IPS-18a (cell line): ENCODE data around the gene SH2D7.
A peak's percentile ranks its signal among the peaks of the same experiment; 100 is the strongest.

ENCODE experiments used
- H3K27ac ChIP-seq: one replicate; pipeline ENCODE4 v1.5.1; 2013; ENCODE audit warnings: low read length
- H3K27me3 ChIP-seq: one replicate; pipeline ENCODE4 v1.6.1; 2013; ENCODE audit warnings: mild to moderate bottlenecking, low read length; ENCODE audit not compliant: control insufficient read depth, insufficient read depth
- H3K36me3 ChIP-seq: one replicate; pipeline ENCODE4 v1.6.1; 2013; ENCODE audit warnings: low read depth, low read length; ENCODE audit not compliant: control insufficient read depth
- H3K4me1 ChIP-seq: one replicate; pipeline ENCODE4 v1.6.1; 2013; ENCODE audit warnings: low read depth, low read length; ENCODE audit not compliant: control insufficient read depth
- H3K4me3 ChIP-seq: one replicate; pipeline ENCODE4 v1.5.1; 2013; ENCODE audit warnings: low read length
- H3K9ac ChIP-seq: one replicate; pipeline ENCODE4 v1.6.1; 2013; ENCODE audit warnings: mild to moderate bottlenecking, low read length, moderate library complexity
- H3K9me3 ChIP-seq: one replicate; pipeline ENCODE4 v1.6.1; 2013; ENCODE audit warnings: low read depth, low read length; ENCODE audit not compliant: control insufficient read depth

The SH2D7 gene

GRCh38 chr15:78063970-78064385, 28.4 kb upstream of the SH2D7 start:
- Histone ChIP-seq H3K9ac (no peak overlapping the region), H3K36me3 (no peaks in the 10 kb centered on the region), H3K4me1 (peaks cover 42% of the 10 kb centered on the region), H3K27me3 (no peaks in the 10 kb centered on the region), H3K4me3 (no peak overlapping the region), H3K9me3 (no peaks in the 10 kb centered on the region), H3K27ac (no peak overlapping the region)

- no peak overlapping the region for H3K9ac ChIP-seq
- H3K9me3 ChIP-seq, result no peaks in the 10 kb centered on the region
- peaks cover 47% of the 10 kb centered on the region for H3K4me1 ChIP-seq
- H3K36me3 ChIP-seq, result no peaks in the 10 kb centered on the region
- no peak overlapping the region for H3K27ac ChIP-seq
- no peak overlapping the region for H3K4me3 ChIP-seq
- no peaks in the 10 kb centered on the region for H3K27me3 ChIP-seq
Measured at GRCh38 chr15:78064544-78064943, 27.8 kb upstream of the SH2D7 start.

GRCh38 chr15:78065284-78065872, 27.0 kb upstream of the SH2D7 start:
- Histone ChIP-seq H3K4me3 (no peak overlapping the region), H3K36me3 (no peaks in the 10 kb centered on the region), H3K9ac (no peak overlapping the region), H3K9me3 (no peaks in the 10 kb centered on the region), H3K27ac (no peak overlapping the region), H3K4me1 (peaks cover 53% of the 10 kb centered on the region), H3K27me3 (no peaks in the 10 kb centered on the region)

- H3K4me3 ChIP-seq, result peak overlapping the region; percentile 16
- H3K27me3 ChIP-seq, result no peaks in the 10 kb centered on the region
- H3K36me3 ChIP-seq, result no peaks in the 10 kb centered on the region
- H3K9me3 ChIP-seq, result no peaks in the 10 kb centered on the region
- peaks cover 53% of the 10 kb centered on the region for H3K4me1 ChIP-seq
- no peak overlapping the region for H3K27ac ChIP-seq
- no peak overlapping the region for H3K9ac ChIP-seq
Measured at GRCh38 chr15:78065973-78066946, 26.1 kb upstream of the SH2D7 start.

- Histone ChIP-seq H3K4me3 (no peak overlapping the region), H3K27me3 (no peaks in the 10 kb centered on the region), H3K9ac (no peak overlapping the region), H3K9me3 (no peaks in the 10 kb centered on the region), H3K4me1 (peaks cover 54% of the 10 kb centered on the region), H3K27ac (no peak overlapping the region), H3K36me3 (no peaks in the 10 kb centered on the region)
Measured at GRCh38 chr15:78067328-78068228, 24.8 kb upstream of the SH2D7 start.

- Histone ChIP-seq H3K27ac (no peak overlapping the region), H3K4me3 (no peak overlapping the region), H3K36me3 (no peaks in the 10 kb centered on the region), H3K27me3 (no peaks in the 10 kb centered on the region), H3K9me3 (no peaks in the 10 kb centered on the region), H3K9ac (no peak overlapping the region), H3K4me1 (peaks cover 54% of the 10 kb centered on the region)
Measured at GRCh38 chr15:78069052-78069414, 23.3 kb upstream of the SH2D7 start.

- Histone ChIP-seq H3K4me1 (peaks cover 54% of the 10 kb centered on the region), H3K27ac (no peak overlapping the region), H3K4me3 (no peak overlapping the region)
Measured at GRCh38 chr15:78069462-78070029, 22.8 kb upstream of the SH2D7 start.

GRCh38 chr15:78070049-78070700, 22.2 kb upstream of the SH2D7 start:
- H3K4me1 ChIP-seq, result peaks cover 54% of the 10 kb centered on the region
- H3K27me3 ChIP-seq, result no peaks in the 10 kb centered on the region
- no peaks in the 10 kb centered on the region for H3K36me3 ChIP-seq
- no peaks in the 10 kb centered on the region for H3K9me3 ChIP-seq
- H3K4me3 ChIP-seq, result no peak overlapping the region
- no peak overlapping the region for H3K27ac ChIP-seq
- H3K9ac ChIP-seq, result no peak overlapping the region

More at GRCh38 chr15:78069462-78070029, 22.8 kb upstream of the SH2D7 start:
- H3K36me3 ChIP-seq, result no peaks in the 10 kb centered on the region
- no peaks in the 10 kb centered on the region for H3K27me3 ChIP-seq
- H3K9me3 ChIP-seq, result no peaks in the 10 kb centered on the region
- H3K9ac ChIP-seq, result no peak overlapping the region

GRCh38 chr15:78071383-78071782, 21.0 kb upstream of the SH2D7 start:
- Histone ChIP-seq H3K27me3 (no peaks in the 10 kb centered on the region), H3K4me1 (peaks cover 45% of the 10 kb centered on the region), H3K9ac (no peak overlapping the region), H3K36me3 (no peaks in the 10 kb centered on the region), H3K9me3 (no peaks in the 10 kb centered on the region), H3K4me3 (no peak overlapping the region), H3K27ac (no peak overlapping the region)

GRCh38 chr15:78072080-78072892, 20.1 kb upstream of the SH2D7 start:
- Histone ChIP-seq H3K9ac (no peak overlapping the region), H3K36me3 (no peaks in the 10 kb centered on the region), H3K4me3 (no peak overlapping the region), H3K27ac (no peak overlapping the region), H3K27me3 (no peaks in the 10 kb centered on the region), H3K4me1 (peaks cover 36% of the 10 kb centered on the region), H3K9me3 (no peaks in the 10 kb centered on the region)
